ENCODE results near the gene EXOC2.

EXOC2 gene

DNA sequence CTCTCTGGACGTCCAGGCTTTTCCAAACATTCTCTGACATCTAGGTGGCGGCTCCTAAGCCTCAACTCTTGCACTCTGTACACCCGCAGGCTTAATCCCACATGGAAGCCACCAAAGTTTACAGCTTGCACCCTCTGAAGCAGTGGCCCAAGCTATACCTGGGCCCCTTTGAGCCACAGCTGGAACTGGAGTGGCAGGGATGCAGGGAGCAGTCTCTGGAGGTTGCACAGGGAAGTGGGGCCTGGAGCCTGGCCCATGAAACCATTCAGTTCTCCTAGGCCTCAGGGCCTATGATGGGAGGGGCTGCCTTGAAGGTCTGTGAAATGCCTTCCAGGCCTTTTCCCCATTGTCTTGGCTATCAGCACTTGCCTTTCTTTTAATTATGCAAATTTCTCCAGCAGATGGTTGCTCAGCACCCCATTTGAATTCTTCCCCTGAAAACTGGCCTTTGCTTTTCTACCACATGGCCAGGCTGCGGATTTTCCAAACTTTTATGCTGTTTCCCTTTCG lies 236.5 kb downstream of the EXOC2 start:
- DNase-seq, result no peak

DNA sequence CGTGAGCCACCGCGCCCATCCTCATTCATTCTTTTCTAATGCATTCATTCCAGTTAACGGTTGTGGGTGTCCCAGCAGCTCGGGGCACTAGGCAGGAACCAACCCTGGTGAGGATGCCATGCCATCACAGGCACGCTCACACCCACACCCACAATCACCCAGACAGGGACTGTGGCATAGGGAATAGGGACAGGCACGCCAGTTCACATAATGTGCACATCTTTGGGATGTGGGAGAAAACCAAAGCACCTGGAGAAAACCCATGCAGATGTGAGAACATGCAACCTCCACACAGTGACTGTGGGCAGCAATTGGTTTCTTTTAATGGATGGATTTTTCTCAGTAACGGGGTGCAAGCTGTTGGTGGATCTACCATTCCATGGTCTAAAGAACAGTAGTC lies 237.1 kb downstream of the EXOC2 start:
- no peak for DNase-seq

DNA sequence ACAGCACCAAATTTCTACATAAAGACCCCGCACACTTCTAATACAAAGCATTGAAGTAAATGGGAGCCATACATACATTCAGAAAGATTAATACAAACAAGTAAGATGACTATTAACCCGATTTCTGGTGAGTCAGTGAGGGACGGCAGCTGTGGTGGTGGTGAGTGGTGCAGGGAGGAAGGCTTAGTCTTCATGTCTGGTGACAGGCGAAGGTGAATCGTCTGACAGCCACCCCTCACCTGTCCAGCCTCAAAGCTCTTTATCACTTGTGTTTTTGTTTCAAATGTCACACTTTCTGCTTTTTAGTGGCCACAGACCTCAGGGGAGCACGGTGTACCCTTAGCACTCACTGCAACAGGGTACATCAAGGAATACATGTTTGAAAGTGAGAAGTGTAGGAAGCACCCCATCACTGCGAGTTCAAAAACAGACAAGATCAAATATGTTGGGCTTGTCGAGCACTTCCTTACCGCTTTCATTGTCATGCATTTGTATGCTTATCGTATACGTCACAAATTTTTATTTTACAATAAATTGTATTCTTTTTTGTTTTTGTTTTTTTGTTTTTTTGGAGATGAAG lies 237.8 kb downstream of the EXOC2 start:
- no peak for DNase-seq

DNA sequence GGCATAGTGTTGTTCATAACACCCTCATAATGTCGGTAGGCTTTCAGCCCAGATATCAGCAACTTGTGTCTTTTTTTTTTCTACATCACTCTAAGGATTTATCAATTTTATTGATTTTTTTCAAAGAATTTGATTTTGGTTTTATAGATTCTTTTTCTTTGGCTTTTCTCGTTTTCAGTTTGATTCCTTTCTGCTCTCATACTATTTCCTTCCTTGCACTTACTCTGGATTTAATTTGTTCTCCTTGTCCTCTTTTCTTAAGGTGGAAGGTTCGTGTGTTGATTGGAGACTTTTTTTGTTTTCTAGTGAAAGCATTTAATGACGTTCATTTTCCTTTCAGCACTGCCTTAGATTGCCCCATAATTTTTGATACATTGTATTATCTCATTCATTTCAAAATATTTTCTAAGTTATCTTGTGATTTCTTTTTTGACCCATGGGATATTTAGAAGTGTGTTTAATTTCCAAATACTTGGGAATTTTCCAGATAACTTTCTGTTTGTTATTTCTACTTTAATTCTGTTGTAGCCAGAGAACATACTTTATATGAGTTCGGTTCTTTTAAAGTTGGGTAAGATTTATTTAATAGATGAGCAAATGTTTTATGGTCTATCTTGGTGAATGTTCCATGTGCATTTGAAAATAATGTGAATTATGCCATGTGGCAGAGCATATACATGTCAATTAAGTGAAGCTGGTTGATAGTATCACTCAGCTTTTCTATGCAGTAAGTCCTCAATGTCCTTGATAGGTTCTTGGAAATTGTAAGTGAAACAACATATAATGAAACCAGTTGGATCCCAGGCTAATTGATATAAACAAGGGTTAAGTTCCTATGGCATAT lies 238.6 kb downstream of the EXOC2 start:
- DNase-seq, result no peak

DNA sequence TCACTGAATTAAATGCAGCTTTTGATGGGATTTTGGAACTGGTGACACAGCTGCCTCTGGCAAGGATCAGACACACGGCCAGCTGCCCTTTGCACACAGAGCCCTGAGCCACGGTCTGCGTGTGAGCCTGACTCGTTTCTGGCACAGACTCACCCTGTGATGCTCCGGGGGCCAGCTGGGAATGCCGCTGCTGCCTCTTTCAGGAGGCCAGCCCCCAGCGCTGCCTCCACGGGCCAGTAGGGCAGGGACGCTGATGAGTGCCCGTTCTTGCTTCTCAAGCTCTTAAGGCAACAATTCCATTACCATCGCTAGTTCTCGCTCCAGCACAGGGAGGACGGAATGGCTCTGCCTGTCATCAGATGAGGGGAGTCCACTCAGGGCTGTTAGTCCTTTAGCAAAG lies 239.8 kb downstream of the EXOC2 start:
- DNase-seq, result no peak

DNA sequence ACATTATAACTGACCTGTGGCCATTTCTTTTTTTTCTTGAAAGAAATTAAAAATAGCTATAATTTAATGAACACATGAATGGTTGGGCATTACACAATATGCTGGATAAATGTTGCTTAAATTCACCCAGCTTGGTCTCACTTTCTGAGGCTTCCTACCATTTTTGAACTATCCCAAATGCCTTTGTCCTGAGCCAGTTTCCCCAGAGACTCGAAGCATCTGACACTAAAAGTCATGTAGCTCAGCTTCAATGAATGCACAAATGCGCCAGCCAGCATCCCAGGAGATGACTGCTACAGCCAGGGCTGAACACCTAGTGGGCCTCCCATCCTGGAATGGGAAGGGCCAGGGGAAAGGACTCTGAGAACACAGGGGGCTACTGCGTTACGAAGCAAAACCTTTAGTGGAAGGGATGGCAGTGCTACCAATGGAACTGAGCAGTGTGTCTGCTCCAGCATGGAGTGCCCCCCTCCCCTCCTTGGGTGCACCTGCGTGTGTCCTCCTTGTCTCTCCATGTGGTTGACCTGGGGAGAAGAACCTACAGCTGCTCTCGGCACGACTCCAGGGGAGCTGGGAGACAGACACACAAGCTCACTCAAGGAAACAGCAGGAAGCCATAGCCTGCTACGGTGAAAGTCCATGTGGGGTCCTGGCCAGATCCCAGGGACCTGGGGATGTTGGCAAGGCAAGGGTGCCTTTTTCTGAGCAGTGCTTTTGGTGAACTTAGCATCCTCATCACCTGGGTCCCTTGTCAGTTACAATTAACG lies 240.5 kb downstream of the EXOC2 start:
- DNase-seq, result no peak

DNA sequence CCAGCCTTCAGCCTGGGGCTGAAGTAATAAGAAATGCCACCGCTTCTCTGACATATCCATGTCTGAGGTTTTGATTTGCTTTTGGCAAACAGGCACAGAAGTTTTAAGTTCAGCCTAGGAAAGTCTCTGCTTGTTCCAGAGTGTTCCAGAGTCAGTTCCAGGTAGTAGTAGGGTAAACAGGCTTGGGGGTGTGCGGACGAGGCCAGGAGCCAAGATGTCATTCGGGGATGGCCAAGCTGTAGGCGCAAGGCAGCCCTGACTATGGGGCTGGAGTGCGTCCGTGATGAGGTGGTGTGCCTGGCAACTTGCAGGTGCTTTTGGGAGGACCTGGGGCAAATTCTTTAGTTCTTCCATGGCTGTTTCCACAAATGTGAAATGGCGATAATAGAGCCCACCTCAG lies 241.1 kb downstream of the EXOC2 start:
- no peak for DNase-seq

DNA sequence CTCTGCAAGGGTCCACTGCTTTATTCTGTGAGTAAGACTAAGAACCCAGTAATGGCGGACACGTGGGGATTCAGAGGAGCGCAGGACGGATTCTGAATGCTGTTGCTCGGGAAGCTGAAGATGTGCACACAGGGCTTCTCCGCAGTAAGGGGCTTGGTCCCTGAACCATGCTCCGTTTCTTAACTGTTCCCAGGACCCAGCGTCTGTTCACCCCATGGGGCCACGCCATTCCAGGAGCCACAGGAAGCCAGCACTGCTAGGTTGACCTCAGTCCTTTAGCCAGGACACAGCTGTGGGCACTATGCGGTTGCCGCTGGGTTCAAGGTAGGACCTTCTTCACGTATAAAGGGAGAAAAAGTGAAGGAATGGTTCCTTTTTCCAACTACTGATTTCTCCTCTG lies 241.6 kb downstream of the EXOC2 start:
- DNase-seq, result no peak

DNA sequence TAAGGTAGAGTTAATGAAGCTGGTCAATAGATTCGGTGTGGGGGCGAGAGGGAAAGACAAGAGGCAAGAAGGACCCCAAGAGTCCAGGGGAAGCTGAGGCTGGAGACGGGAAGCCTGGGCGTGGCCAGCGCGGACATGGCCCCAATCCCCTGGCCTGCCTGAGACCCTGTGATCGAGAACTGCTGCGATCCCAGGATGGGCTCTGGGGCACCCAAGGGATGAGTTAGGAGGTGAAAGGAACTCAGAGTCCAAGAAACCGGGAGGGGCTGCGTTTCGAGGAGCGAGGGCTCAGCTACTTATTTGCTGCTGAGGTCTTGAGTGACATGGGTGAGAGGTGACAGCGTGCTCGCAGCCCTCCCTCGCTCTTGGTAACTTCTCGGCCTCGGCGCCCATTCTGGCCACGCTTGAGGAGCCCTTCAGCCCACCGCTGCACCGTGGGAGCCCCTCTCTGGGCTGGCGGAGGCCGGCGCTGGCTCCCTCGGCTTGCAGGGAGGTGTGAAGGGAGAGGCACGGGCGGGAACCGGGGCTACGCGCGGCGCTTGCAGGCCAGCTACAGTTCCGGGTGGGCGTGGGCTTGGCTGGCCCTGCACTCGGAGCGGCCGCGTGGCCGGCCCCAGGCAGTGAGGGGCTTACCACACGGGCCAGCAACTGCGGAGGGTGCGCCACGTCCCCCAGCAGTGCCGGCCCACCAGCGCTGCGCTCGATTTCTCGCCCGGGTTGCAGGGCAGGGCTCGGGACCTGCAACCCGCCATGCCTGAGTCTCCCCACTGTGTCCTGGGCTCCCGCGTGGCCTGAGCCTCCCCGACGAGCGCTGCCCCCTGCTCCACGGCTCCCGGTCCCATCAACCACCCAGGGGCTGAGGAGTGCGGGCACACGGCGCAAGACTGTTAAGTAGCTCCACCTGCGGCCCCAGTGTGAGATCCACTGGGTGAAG lies 243.2 kb downstream of the EXOC2 start:
- DNase-seq, result no peak

DNA sequence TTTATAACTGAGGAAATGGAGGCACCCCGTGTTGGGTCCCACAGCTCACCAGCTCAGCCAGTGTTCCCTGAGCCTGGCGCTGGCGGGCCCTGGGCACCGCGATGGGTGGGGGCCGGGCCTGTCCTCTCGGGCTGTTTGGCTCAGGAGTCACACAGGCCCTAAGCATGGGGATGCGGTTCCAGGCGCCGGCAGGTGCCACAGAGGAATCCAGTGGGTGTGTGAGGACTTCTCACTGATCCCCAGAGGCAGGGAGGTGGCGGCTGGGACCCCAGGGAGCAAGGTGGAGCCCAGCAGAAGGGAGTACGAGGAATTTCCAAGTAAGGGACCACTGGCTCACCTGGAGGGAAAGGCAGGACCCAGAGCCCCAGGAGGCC lies 243.9 kb downstream of the EXOC2 start:
- DNase-seq, result no peak

DNA sequence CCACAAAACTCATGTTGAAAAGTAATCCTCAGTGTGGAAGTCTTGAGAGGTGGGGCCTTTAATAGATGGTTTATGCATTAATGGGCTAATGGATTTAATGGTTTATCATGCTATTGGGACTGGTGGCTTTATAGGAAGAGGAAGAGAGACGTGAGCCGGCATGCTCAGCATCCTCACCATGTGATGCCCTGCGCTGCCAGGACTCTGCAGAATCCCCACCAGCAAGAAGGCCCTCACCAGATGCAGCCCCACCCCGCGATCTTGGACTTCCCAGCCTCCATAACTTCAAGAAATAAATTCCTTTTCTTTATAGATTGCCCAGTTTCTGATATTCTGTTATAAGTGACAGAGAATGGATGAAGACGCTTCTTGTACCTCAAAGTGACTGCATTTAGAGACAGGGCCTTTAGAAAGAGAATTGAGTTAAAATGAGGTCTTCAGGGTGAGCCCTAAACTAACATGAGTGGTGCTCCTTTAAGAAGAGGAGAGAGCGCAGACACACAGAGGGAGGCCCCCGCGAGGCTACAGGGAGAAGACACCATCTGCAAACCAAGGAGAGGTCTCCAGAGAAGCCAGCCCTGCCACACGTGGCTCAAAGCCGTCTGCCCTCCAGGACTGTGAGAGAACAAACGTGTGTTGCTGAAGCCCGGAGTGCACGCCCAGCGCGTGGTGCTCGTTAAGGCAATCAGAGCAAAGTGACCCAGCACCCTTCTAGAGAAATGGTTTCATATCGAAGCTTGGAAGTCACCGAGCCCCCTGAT lies 244.5 kb downstream of the EXOC2 start:
- DNase-seq, result no peak

DNA sequence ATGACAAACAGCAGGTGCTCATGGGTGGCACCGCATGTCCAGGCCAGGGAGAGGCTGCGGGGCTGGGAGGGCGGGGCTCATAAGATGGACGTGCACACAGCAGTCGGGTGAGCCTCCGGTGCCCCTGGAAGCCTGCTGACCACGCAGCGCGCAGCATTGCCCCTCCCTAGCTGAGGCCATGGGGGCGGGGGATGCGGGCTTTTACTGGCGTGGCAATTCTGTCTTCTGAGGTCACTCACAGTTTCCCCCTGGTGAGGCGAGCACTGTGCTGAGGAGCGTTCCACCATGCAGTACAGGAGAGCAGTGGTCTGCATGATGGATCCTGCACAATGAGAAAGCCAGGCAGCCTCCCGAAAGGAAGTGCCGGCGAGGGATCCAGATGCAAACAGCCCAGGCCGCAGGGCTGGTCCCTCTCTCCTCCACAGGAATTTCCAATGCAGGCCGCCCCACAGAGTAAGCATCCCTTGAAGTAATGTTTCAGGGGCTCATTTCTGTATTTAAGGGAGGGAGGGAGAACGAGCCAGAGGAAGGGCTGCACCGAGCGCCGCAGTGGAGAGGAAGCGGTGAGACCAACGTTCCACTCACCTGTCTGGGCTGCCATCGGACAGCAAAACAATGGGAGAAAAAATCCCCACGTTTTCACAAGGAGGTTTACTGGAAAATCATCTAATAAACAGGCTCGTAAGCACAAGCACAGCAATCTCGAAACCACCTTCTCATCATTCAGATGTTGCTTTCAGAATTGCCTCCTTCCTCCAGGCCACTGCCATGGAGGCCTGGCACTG lies 245.4 kb downstream of the EXOC2 start:
- DNase-seq, result no peak

DNA sequence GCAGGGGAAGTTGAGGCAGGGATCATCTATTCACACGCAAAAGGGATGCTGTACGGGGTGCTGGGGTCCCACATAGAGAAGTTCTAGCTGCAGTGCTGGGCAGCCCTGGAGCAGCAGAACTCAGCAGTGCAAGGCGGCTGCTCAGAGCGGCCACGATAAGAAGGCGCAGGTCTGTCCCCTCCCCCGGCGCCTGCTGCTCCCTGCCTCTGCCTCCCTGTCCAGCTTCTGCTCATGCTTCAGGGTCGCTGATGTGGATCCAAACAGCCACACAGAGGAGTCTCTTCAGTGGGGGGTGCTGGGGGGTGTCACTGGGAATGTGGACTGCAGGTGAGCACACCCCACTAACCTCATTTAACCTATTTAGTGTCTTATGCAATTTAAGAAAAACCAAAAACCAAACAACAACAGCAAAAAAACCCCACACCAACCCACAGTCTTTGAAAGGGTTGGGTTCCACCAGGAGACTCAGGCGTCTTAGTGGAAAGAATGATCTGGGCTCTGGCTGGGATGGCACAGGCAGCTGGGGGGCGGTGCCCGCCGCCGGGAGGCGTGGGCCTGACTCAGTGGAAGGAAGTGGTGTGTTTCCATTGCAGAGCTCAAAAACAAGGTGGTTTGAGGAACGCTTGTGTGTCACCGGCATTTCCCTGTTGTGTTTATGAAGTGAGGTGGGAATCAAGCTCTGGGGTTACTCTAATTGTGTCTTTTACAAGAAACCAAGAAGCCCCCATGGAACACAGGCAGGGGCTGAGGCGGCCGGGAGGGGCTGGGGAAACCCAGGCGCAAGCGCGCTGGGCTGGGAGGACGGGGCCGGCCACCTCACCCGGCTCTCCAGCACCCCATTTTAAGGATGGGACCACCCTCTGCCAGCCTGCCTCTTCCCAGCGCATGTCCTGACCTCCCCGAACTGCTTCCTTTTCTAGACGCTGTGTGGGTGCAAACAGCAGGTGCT lies 246.2 kb downstream of the EXOC2 start:
- peak; percentile 39 to 76 for DNase-seq

DNA sequence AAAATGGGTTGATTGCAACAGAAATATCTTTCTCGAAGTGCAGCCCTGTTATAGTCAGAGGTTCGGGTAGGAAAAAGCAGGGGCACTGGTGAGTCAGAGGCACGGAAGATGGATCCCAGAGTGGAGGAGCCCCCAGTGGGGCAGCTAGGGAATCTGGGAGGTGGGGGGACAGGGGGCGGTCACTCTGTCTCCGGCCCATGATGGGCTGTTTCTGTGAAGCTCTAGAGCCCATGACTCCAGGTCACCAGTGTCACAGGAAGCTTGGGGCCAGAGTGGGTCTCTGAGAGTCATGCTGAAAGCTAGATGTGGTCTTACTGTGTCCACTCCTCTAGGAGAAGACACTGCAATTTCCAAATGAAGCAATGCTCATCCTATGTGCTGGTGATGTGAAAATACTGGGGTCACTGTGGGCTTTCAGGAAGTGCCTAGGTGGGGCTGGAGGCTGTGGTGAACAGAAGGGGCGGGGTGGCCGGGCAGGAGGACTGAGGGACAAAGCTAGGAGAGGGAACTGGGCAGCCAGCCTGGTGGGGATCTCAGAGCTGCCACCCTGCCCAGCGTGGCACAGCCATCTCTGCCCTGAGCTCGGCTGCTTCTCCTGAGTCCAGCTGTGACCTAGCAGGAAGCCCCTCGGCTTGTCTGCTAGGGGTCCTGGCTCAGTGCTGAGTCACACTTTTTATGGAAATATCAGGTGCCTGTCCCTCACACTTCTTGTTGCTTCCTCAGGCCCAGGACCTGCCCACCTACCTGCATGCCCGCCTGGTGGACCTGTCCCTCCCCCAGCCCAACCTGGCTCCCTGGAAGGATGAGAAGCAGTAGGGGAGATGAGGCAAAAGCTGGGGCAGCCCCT lies 247.1 kb downstream of the EXOC2 start:
- peak in 1 of 2 donors; percentile 15 for DNase-seq

DNA sequence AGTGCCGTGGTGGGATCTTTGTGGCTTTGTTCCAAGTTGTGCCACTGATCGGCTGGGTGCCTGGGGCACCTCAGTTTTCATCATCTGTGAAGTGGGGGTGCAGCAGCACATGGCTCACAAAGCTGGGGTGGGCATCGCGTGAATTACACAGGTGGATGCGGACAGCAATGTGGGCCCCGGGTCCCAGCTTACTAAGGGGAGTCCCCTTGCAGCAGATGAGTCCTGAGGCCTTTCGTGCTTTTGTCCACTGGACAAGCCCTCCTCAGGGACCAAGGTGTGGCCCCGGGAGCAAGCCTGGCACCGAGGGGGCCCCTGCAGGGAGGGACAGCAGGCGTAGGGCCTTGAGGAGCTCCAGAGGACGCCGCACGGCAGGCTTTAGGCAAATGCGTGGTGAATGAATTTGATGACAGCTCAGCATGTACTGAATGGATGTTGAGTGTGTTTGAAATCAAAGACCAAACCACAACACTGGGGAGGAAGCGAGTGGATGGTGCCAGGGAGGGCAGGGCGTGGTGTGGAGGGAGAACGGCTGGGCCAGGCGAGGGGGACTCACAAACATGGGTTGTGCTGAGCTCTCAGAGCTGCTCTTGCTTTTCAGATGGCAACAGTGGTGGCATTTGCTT lies 248.2 kb downstream of the EXOC2 start:
- no peak for DNase-seq

DNA sequence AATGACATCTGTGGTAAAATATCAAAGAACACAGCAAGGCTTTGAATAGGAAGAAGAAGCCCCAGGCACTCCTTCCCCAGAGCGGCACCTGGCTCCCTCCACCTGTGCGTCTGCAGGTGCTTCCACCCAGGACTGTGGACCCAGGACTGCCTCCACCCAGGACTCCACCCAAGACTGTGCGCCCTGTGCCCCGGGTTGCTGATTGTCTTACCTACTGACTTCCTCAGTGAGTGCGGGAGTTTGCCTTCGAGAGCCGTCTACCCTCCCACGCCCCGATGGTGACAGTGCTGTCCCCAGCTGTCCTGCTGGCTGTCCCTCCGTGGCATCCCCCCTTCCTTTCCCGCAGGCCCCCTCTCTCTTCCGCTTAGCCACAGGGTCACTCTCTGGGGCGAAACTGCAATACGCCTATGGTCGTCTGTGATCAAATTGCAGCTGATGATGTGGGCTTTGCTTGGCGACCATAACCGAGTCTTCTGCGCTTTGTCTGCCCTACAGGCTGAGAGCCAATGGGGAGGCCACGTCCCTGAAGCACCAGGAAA lies 249.2 kb downstream of the EXOC2 start:
- DNase-seq, result no peak

DNA sequence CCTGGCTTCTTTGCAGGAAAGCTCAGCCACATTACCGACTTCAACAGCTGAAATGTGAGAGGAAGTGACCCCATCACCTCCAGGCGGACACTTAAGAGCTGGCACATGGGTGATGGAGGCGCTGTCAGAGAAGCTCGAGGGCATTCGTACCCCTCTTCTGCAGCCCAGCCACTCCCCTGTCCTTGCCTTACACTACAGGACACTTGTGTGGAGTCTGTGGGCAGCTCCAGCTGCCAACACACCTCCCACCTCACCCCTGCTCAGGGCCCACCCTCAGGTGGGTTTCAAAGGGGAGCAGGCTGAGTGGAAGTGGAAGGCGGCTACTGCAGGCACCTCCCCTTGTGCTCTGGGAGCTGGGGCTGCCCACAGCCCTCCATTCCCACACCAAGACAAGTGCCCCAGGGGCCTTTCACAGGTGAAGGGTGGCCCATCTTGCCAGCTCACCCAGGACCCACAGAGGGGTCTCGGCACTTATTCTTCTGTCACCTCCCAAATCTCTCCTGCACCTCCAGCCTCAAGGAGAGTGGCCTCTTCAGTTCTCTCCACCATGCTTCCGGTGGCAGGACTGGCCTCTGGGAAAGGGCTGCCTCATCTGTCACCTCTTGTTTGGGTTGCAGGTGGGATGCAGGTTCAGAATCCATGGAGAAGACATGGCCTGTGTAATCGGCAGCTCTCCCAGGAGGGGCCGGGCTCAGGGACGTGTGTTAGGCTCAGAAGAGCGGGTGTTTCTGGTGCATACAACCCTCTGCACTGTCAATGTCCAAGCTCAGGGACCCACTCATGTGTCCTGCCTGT lies 251.6 kb downstream of the EXOC2 start:
- no peak for DNase-seq

Measured in inflammatory macrophage treated with lipopolysaccharide for 1 hour (primary cell).